ENCODE results near the gene SRSF8.
"Not testable (repeated sequence)": the region's sequence is repeated elsewhere in the genome, so short reads cannot be mapped to it uniquely, and the experiment has no call there.

DNA sequence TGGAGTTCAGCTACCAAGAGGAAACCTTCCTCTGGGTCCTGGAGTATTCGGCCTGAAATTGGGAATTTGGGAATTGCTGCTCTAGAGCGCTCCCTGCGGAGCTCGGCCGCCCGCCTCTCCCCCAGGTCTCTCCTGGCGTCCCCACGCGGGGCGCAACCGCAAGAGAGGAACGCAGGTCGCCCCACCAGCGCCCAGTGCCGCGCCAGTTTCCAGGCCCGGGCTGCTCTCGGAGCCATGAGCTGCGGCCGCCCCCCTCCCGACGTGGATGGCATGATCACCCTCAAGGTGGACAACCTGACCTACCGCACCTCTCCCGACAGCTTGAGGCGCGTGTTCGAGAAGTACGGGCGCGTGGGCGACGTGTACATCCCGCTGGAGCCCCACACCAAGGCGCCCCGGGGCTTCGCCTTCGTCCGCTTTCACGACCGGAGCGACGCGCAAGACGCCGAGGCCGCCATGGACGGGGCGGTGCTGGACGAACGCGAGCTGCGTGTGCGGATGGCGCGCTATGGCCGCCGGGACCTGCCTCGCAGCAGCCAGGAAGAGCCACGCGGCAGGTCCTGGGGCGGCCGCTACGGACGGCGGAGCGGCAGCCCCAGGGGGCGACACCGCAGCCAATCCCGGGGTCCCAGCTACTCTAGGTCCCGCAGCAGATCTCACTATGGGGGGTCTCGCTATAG is 29.2 kb upstream of the SRSF8 start:
- TF ChIP-seq POLR2A, CTCF, EP300 (IDR thresholded peaks at IDR 0.05): not testable (repeated sequence)
